ENCODE measurements around the gene C1QTNF12. TPM values are rescaled to one million over a fixed set of nuclear protein-coding genes. Genes with fewer than 3 reads are reported as not detected.

The C1QTNF12 gene
- total RNA-seq, 4 donors from 2014 or later = 1.1 to 2.3 (median 1.4) TPM; not detected in 1

DNA sequence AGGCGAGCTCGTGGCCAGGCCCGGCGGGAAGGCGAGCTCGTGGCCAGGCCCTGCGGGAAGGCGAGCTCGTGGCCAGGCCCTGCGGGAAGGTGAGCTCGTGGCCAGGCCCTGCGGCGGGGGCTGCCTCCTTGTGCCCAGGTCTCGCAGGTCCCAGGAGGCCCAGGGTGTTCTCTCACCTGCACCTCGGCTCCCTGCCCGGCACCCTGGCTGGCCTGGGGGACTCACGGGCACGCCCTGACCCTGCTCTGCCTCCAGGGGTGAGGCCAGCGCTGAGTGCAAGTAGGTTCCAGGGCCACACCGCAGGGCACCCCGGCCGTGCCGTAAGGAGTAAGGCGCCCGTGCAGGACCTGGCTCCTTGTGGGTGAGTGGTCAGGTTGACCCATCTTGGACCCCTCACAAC is 19.1 kb downstream of the C1QTNF12 start:
- TF ChIP-seq CTCF (IDR thresholded peaks at IDR 0.05; ENCODE audit: low read depth) = no peak

- TF ChIP-seq CTCF (IDR thresholded peaks at IDR 0.05; ENCODE audit: low read depth) = no peak
Observed at GRCh38 chr1:1226566-1227362, 19.8 kb downstream of the C1QTNF12 start.

- no peak for TF ChIP-seq CTCF (IDR thresholded peaks at IDR 0.05; ENCODE audit: low read depth)
Observed at GRCh38 chr1:1225913-1226312, 20.6 kb downstream of the C1QTNF12 start.

DNA sequence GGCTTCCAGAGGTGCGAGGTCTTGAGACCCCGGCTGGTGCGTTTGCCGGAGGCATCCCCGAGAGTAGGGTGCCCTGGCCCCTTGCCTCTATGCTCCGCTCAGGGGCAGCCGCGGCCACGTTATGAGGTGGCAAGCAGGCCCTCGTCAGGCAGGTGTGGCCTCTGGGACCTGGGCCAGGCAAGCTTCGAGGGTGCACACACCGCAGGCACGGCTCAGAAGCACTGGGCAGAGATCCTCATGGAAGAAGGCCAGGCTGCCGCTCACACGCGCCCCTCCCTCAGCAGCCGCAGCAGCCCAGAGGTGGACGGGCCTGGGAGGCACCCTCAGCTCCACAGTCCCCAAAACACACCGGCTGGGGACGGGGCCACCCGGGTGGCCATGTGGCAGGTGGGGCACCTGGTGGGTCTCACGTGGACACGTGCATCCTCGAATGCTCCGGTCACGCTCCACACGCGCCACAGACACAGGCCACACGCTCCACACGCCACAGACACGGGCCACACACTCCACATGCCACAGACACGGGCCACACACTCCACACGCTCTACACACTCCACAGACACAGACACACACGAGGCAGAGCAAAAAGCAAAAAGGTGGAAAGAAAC is 21.2 kb downstream of the C1QTNF12 start:
- TF ChIP-seq CTCF (IDR thresholded peaks at IDR 0.05; ENCODE audit: low read depth) = no peak

DNA sequence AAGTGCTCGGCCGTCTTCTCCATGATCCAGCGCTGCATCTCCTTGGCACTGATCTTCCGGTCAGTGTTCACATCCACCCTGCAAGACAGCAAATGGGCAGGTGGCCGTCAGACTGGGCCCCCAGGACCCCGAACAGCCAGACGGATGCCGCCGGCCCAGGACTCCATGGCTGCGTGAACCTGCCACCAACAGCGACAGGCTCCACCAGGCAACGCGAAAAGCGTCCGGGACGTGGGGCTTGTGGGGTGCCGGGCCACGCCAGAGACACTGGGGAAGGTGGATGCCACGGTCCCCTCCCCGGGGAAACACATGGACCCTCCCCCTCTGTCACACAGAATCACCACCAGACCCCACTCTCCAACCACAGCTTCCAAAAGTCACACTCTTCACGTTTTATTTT is 22.6 kb downstream of the C1QTNF12 start:
- no peak for TF ChIP-seq CTCF (IDR thresholded peaks at IDR 0.05; ENCODE audit: low read depth)

DNA sequence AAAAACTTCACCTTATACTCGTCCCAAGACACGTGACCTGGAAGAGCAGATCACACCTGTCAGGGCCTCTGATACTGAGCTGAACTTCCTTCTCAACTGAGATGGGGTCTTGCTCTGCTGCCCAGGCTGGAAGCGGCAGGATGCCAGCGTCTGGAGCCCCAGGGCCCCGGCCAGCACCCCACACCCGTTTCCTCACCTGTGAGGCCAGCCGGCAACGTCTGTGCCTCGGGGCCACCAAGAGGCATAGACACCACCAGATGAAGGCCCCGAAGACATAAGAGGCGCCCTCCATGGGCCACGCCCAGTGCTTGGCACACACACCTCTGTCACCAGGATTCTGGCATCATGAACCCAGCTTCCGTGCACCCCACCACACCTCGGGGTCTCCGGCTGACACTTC is 23.2 kb downstream of the C1QTNF12 start:
- no peak for TF ChIP-seq CTCF (IDR thresholded peaks at IDR 0.05; ENCODE audit: low read depth)

DNA sequence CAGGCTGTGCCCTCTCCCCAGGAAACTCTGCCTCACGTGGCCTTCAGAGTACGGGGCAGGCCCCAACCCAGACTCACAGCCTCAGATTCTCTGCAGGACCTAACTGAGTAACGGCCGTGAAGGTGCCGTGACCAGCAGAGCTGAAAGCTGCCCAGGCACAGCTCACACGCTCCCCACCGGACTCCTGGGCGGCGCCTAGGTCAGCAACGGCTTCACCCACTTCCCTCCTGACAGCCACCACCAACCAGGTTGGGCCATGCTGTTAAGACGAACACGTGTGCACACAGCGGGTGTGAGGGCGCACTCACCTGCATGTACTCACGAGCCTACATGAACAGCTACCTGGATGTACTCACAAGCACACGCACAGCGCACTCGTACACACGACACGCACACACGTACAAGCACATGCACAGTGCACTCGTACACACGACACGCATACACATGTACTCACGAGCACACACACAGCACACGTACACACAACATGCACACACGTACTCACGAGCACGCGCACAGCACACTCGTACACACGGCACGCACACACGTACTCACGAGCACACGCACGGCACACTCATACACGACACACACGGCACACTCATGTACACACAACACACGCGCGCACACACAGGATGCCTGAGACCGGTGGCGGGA is 23.8 kb downstream of the C1QTNF12 start:
- no peak for TF ChIP-seq CTCF (IDR thresholded peaks at IDR 0.05; ENCODE audit: low read depth)

Measured in subcutaneous adipose tissue (tissue), 4 donors.